ENCODE measurements around the gene KIF16B. TPM values are rescaled to one million over a fixed set of nuclear protein-coding genes. Genes with fewer than 3 reads are reported as not detected.

Gene KIF16B
- total and polyA plus RNA-seq, 2 of the 8 experiments (the other 6 are each of a cell fraction or from before 2014, with no cell fraction given), result 3.0 to 9.2 TPM

DNA sequence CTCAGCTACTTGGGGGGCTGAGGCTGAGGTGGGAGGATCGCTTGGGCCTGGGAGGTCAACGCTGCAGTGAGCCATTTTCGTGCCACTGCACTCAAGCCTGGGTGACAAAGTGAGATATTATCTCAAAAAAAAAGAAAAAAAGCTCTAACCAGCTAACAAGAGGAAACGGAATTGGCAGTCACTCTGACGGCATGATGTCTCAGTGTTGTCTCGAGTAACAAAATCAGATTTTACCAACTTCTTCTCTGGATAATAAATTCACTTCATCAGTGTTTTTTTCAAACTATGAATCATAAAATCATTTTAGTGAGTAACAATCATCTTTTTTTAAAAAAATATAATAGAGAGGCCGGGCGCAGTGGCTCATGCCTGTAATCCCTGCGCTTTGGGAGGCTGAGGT is 12.6 kb downstream of the KIF16B start (continued):
- TF ChIP-seq KDM5A (IDR thresholded peaks at IDR 0.05; ENCODE audit: low read length), result no peak
- no peak for TF ChIP-seq SIRT6 (IDR thresholded peaks at IDR 0.05; ENCODE audit: low read length)
- TF ChIP-seq POLR2A (IDR thresholded peaks at IDR 0.05; ENCODE audit: control extremely low read depth in 1 of 2, low read depth in 2 of 2, low read length in 2 of 2), result no peak
- TF ChIP-seq RXRA (IDR thresholded peaks at IDR 0.05; ENCODE audit: insufficient read depth, low read depth, low read length), result no peak
- no peak for TF ChIP-seq BCL11A (IDR thresholded peaks at IDR 0.05; ENCODE audit: low read depth in 2 of 2, low read length in 2 of 2)
- no peak for TF ChIP-seq RNF2 (IDR thresholded peaks at IDR 0.05; ENCODE audit: borderline replicate concordance, low read depth, low read length, missing control alignments, poor library complexity, severe bottlenecking)

Data from H1 (cell line).